Thyroid gland (tissue), 4 donors: ENCODE results near the gene GLG1. TPM values are rescaled to one million over a fixed set of nuclear protein-coding genes. Genes with fewer than 3 reads are reported as not detected.

ENCODE experiments used
- small RNA-seq: library from RNA; depleted of rRNA; stranded (forward); fragments of <200 nt; gene quantifications from one replicate; pipeline ENCODE3, GENCODE V24; 2016
- total RNA-seq, 4 donors: library from RNA; depleted of rRNA; stranded (reverse); fragments of >200 nt; gene quantifications; one replicate each; pipeline ENCODE4 v1.2.3, GENCODE V29; 2016

GLG1 gene
- total RNA-seq, 4 donors from 2014 or later, result 127 to 182 (median 151) TPM

Small RNA genes lying within 50 kb of the gene (small RNA-seq; reads per million reads assigned to genes)
- gene RF00019, result not detected
- gene RNU6-237P, result not detected

Other genes starting within 250 kb of the GLG1 start
- gene NPIPB15, start 230.8 kb downstream of the GLG1 start, total RNA-seq, result 10 to 100 TPM in 1 of 4 donors, 1 to 10 TPM in 2, not detected in 1; 2.0 to 13.6 (median 2.5) TPM
- under 1 TPM in 1 of 4 donors, not detected in 3; 0.67 TPM for gene CLEC18B, start 185.6 kb downstream of the GLG1 start, total RNA-seq
- 10 to 100 TPM; 14.6 to 32.9 (median 25.1) TPM for gene RFWD3, start 59.8 kb upstream of the GLG1 start, total RNA-seq
- 10 to 100 TPM in 1 of 4 donors, 1 to 10 TPM in 3; 6.0 to 12.0 (median 9.9) TPM for gene MLKL, start 93.7 kb upstream of the GLG1 start, total RNA-seq
- 1 to 10 TPM; 1.2 to 4.2 (median 2.0) TPM for gene FA2H, start 167.7 kb upstream of the GLG1 start, total RNA-seq